ENCODE measurements around the gene CNTFR. TPM values are rescaled to one million over a fixed set of nuclear protein-coding genes. Genes with fewer than 3 reads are reported as not detected.

CNTFR gene
- total RNA-seq, 1 experiment from 2014 or later, result 2.7 TPM

DNA sequence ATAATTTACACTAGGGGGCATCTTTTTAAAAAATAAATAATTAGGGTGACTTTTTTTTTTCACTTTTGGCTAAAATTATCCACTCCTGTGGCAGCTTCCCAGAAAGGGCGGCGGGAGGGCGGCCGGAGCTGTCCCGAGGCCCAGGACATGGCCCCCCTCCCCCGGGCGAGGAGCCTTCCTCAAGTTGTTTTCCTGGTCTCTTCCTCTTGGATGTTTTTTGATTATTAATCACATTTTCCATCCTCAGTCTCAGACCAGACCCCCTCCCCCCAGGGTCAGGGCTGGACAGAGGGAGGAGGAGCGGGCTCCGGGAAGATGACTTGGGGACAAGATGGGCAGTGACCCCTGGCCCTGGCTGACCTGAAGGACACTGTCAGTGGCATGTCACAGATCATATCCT lies 4.7 kb upstream of the CNTFR start:
- DNase-seq (ENCODE audit: low read depth, low spot score), result no peak
- Histone ChIP-seq H3K9me3 (ENCODE audit: control insufficient read depth, insufficient read depth, low read depth, low read length) (no peaks in the 10 kb centered on the region), H3K4me3 (ENCODE audit: low read depth in 2 of 2, low read length in 2 of 2) (no peak overlapping the region), H3K36me3 (ENCODE audit: control insufficient read depth, insufficient read depth, low read length) (no peaks in the 10 kb centered on the region), H3K4me1 (ENCODE audit: control insufficient read depth, insufficient read depth, low read length) (peaks cover 10% of the 10 kb centered on the region), H3K27me3 (ENCODE audit: control insufficient read depth, insufficient read depth, low read length) (peaks cover 2% of the 10 kb centered on the region; the same call in 1 of the 2 replicates), H3K27ac (ENCODE audit: low read length) (no peak overlapping the region)
- in situ Hi-C loops (cut with HindIII; ENCODE audit: low pct_unique_long_range_greater_than_20kb, low sequenced_read_pairs) (no loop called here), intact Hi-C loops (cut with micrococcal nuclease; ENCODE audit: unreplicated experiment) (no loop called here)
- no peak for ATAC-seq
- ChIA-PET CTCF (no interaction called here), POLR2A (no interaction called here)
- BruUV-seq (replicated peaks), result no TSS peak
- TF ChIP-seq, protein P1, sequence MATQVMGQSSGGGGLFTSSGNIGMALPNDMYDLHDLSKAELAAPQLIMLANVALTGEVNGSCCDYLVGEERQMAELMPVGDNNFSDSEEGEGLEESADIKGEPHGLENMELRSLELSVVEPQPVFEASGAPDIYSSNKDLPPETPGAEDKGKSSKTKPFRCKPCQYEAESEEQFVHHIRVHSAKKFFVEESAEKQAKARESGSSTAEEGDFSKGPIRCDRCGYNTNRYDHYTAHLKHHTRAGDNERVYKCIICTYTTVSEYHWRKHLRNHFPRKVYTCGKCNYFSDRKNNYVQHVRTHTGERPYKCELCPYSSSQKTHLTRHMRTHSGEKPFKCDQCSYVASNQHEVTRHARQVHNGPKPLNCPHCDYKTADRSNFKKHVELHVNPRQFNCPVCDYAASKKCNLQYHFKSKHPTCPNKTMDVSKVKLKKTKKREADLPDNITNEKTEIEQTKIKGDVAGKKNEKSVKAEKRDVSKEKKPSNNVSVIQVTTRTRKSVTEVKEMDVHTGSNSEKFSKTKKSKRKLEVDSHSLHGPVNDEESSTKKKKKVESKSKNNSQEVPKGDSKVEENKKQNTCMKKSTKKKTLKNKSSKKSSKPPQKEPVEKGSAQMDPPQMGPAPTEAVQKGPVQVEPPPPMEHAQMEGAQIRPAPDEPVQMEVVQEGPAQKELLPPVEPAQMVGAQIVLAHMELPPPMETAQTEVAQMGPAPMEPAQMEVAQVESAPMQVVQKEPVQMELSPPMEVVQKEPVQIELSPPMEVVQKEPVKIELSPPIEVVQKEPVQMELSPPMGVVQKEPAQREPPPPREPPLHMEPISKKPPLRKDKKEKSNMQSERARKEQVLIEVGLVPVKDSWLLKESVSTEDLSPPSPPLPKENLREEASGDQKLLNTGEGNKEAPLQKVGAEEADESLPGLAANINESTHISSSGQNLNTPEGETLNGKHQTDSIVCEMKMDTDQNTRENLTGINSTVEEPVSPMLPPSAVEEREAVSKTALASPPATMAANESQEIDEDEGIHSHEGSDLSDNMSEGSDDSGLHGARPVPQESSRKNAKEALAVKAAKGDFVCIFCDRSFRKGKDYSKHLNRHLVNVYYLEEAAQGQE (IDR thresholded peaks at IDR 0.05; ENCODE audit: insufficient read depth in 1 of 2, low read depth in 2 of 2, low read length in 1 of 2), result no peak
- TF ChIP-seq POLR2AphosphoS5 (IDR thresholded peaks at IDR 0.05; ENCODE audit: low read depth, low read length) (no peak), SIN3A (IDR thresholded peaks at IDR 0.05; ENCODE audit: borderline replicate concordance, insufficient read depth, low read depth, low read length) (no peak), TCF7L2 (IDR thresholded peaks at IDR 0.05; ENCODE audit: low read depth, low read length) (no peak)
- TF ChIP-seq, protein P2, sequence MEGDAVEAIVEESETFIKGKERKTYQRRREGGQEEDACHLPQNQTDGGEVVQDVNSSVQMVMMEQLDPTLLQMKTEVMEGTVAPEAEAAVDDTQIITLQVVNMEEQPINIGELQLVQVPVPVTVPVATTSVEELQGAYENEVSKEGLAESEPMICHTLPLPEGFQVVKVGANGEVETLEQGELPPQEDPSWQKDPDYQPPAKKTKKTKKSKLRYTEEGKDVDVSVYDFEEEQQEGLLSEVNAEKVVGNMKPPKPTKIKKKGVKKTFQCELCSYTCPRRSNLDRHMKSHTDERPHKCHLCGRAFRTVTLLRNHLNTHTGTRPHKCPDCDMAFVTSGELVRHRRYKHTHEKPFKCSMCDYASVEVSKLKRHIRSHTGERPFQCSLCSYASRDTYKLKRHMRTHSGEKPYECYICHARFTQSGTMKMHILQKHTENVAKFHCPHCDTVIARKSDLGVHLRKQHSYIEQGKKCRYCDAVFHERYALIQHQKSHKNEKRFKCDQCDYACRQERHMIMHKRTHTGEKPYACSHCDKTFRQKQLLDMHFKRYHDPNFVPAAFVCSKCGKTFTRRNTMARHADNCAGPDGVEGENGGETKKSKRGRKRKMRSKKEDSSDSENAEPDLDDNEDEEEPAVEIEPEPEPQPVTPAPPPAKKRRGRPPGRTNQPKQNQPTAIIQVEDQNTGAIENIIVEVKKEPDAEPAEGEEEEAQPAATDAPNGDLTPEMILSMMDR (IDR thresholded peaks at IDR 0.05), result no peak

DNA sequence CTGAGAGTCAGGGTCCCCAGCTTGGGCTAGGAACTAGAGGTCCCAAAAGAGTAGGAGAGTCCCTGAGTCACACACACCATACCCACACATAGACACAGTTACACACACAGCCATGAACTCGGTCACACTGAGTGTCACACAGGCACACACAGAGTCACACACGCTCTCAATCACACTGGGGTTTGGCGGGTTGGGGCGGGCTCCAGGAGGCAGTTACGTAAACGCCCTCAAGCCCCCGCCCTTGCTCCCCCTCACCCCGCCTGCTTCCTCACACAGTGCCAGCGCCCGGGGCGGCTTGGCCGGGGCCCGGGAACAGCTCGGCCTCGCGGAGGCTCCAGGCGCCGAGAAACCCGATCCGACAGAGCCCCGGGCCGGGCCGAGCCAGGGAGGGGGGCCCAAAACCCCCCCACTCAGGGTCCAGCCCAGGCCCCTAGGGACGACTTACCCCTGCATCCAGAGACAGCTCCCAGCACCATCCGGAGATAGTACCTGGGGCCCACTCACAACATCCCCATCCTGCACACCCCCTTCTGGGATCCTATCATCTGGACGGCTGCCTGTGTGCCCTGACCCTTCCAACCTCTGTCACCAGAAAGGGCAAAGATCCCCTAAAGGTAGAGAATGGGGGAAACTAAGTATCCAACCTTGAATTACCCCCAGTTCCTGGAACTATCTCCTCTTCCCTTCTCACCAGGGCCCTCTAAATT lies 3.5 kb upstream of the CNTFR start:
- H3K27ac ChIP-seq (ENCODE audit: low read length), result no peak overlapping the region
- peaks cover 10% of the 10 kb centered on the region for H3K4me1 ChIP-seq (ENCODE audit: control insufficient read depth, insufficient read depth, low read length)
- ATAC-seq, result no peak
- ChIA-PET CTCF (interaction anchor here (1.0 to 2.7 kb wide), 2 partner anchors 11 to 189 kb away, joined by 3 to 21 read pairs; no protein-coding TSS in a partner anchor), POLR2A (no interaction called here)
- no peaks in the 10 kb centered on the region for H3K36me3 ChIP-seq (ENCODE audit: control insufficient read depth, insufficient read depth, low read length)
- in situ Hi-C loops (cut with HindIII; ENCODE audit: low pct_unique_long_range_greater_than_20kb, low sequenced_read_pairs) (no loop called here), intact Hi-C loops (cut with micrococcal nuclease; ENCODE audit: unreplicated experiment) (no loop called here)
- no peak overlapping the region for H3K4me3 ChIP-seq (ENCODE audit: low read depth in 2 of 2, low read length in 2 of 2)
- H3K9me3 ChIP-seq (ENCODE audit: control insufficient read depth, insufficient read depth, low read depth, low read length), result no peaks in the 10 kb centered on the region
- peaks cover 6% of the 10 kb centered on the region for H3K27me3 ChIP-seq (ENCODE audit: control insufficient read depth, insufficient read depth, low read length)
- DNase-seq (ENCODE audit: low read depth, low spot score), result no peak
- TF ChIP-seq TCF7L2 (IDR thresholded peaks at IDR 0.05; ENCODE audit: low read depth, low read length), result no peak
- TF ChIP-seq, protein P1 (IDR thresholded peaks at IDR 0.05; ENCODE audit: insufficient read depth in 1 of 2, low read depth in 2 of 2, low read length in 1 of 2), result no peak
- TF ChIP-seq SIN3A (IDR thresholded peaks at IDR 0.05; ENCODE audit: borderline replicate concordance, insufficient read depth, low read depth, low read length), result no peak
- TF ChIP-seq, protein P2 (IDR thresholded peaks at IDR 0.05), result no peak
- TF ChIP-seq POLR2AphosphoS5 (IDR thresholded peaks at IDR 0.05; ENCODE audit: low read depth, low read length), result no peak
- BruUV-seq (replicated peaks), result no TSS peak
